ENCODE results near the gene FOXO1. TPM values are rescaled to one million over a fixed set of nuclear protein-coding genes. Genes with fewer than 3 reads are reported as not detected.

FOXO1 gene
- total RNA-seq, 6 experiments from 2014 or later = 12.3 to 27.7 (median 14.6) TPM

- no peak overlapping the region for H3K27ac ChIP-seq
- H3K9me3 ChIP-seq = no peaks in the 10 kb centered on the region
- ATAC-seq (no peak), DNase-seq (no peak)
- peaks cover 0 to 48% (median 21%) of the 10 kb centered on the region in 4 donors for H3K4me1 ChIP-seq
- 43% methylated on average over 1 of the region's 4 CpGs for WGBS (ENCODE audit: insufficient coverage, low coverage, low lambda C conversion rate, missing lambda C conversion rate)
- H3K4me3 ChIP-seq = no peak overlapping the region
- H3K36me3 ChIP-seq = no peaks in the 10 kb centered on the region
- H3K27me3 ChIP-seq = no peaks in the 10 kb centered on the region
- intact Hi-C loops (cut with DNase I) = no loop called here
- TF ChIP-seq POLR2A (IDR thresholded peaks at IDR 0.05) (no peak), CTCF (IDR thresholded peaks at IDR 0.05) (no peak)
Measured at GRCh38 chr13:40591091-40591490, 75.3 kb downstream of the FOXO1 start.

GRCh38 chr13:40590112-40590862 lies 76.2 kb downstream of the FOXO1 start:
- no peak overlapping the region for H3K27ac ChIP-seq
- no peaks in the 10 kb centered on the region for H3K9me3 ChIP-seq
- DNase-seq (no peak), ATAC-seq (no peak)
- WGBS (ENCODE audit: insufficient coverage, low coverage, low lambda C conversion rate, missing lambda C conversion rate) = 76% methylated on average over 8 of the region's 8 CpGs
- intact Hi-C loops (cut with DNase I) = no loop called here
- no peaks in the 10 kb centered on the region for H3K27me3 ChIP-seq
- H3K4me3 ChIP-seq = no peak overlapping the region
- no peaks in the 10 kb centered on the region for H3K36me3 ChIP-seq
- TF ChIP-seq POLR2A (IDR thresholded peaks at IDR 0.05) (no peak), CTCF (IDR thresholded peaks at IDR 0.05) (no peak)
- H3K4me1 ChIP-seq = peaks cover 0 to 53% (median 20%) of the 10 kb centered on the region in 4 donors

- peaks cover 0 to 53% (median 20%) of the 10 kb centered on the region in 4 donors for H3K4me1 ChIP-seq
- ATAC-seq = peak; percentile 70 to 82 (median 78)
- H3K36me3 ChIP-seq = no peaks in the 10 kb centered on the region
- no peak for DNase-seq
- 20% methylated on average over 4 of the region's 4 CpGs for WGBS (ENCODE audit: insufficient coverage, low coverage, low lambda C conversion rate, missing lambda C conversion rate)
- no peaks in the 10 kb centered on the region for H3K27me3 ChIP-seq
- H3K4me3 ChIP-seq = no peak overlapping the region
- intact Hi-C loops (cut with DNase I) = no loop called here
- no peaks in the 10 kb centered on the region for H3K9me3 ChIP-seq
- no peak for TF ChIP-seq POLR2A (IDR thresholded peaks at IDR 0.05)
- TF ChIP-seq CTCF (IDR thresholded peaks at IDR 0.05) = no peak
- peak overlapping the region in 1 of 3 donors; percentile 2 for H3K27ac ChIP-seq
Measured at GRCh38 chr13:40589285-40590109, 76.9 kb downstream of the FOXO1 start.

- peaks cover 0 to 2% (median 0%) of the 10 kb centered on the region in 4 donors for H3K9me3 ChIP-seq
- intact Hi-C loops (cut with DNase I) = no loop called here
- H3K4me3 ChIP-seq = no peak overlapping the region
- H3K4me1 ChIP-seq = peaks cover 0 to 53% (median 20%) of the 10 kb centered on the region in 4 donors
- no peaks in the 10 kb centered on the region for H3K27me3 ChIP-seq
- 95% methylated on average over 2 of the region's 2 CpGs for WGBS (ENCODE audit: insufficient coverage, low coverage, low lambda C conversion rate, missing lambda C conversion rate)
- H3K36me3 ChIP-seq = no peaks in the 10 kb centered on the region
- no peak overlapping the region for H3K27ac ChIP-seq
- TF ChIP-seq POLR2A (IDR thresholded peaks at IDR 0.05) = no peak
- TF ChIP-seq CTCF (IDR thresholded peaks at IDR 0.05) = no peak
- no peak for ATAC-seq
- no peak for DNase-seq
Measured at GRCh38 chr13:40588101-40588500, 78.3 kb downstream of the FOXO1 start.
